ENCODE results near the gene EEIG2.

GRCh38 chr1:108513044-108513415 lies 46.9 kb upstream of the EEIG2 start:
- no peak for TF ChIP-seq L3MBTL2 (conservative IDR thresholded peaks at IDR 0.05)
- no peak for TF ChIP-seq HDGF (IDR thresholded peaks at IDR 0.05; ENCODE audit: borderline replicate concordance)
- TF ChIP-seq FOXA1 (IDR thresholded peaks at IDR 0.05): no peak
- TF ChIP-seq FOXK2 (IDR thresholded peaks at IDR 0.05): no peak
- TF ChIP-seq BHLHE40 (IDR thresholded peaks at IDR 0.05; ENCODE audit: borderline replicate concordance): no peak
- no peak for TF ChIP-seq SP1 (IDR thresholded peaks at IDR 0.05)
- no peak for TF ChIP-seq FOXM1 (IDR thresholded peaks at IDR 0.05; ENCODE audit: borderline replicate concordance)
- no peak for TF ChIP-seq TARDBP (IDR thresholded peaks at IDR 0.05)
- TF ChIP-seq NFRKB (IDR thresholded peaks at IDR 0.05): no peak
- TF ChIP-seq ELF4 (IDR thresholded peaks at IDR 0.05): no peak

Measured in HEK293T (cell line).